Gastrocnemius medialis (tissue), 4 donors: ENCODE data around the gene TARP. TPM values are rescaled to one million over a fixed set of nuclear protein-coding genes. Genes with fewer than 3 reads are reported as not detected.

Experiments
- ATAC-seq, 2 donors: fragments of 150-250 bp; one replicate each; pipeline ENCODE4 v1.9.1; 2016
- DNase-seq, 2 donors: peaks; one replicate each; pipeline ENCODE4 v3.0.0-alpha.2; 2019
- H3K27ac ChIP-seq, 4 donors: fragments of 200-600 bp; sonication (generic); 1 replicate in 1 of 4; 2 replicates in 3 of 4; pipeline ENCODE4 v1.5.1; 2016 to 2018; ENCODE audit warnings: mild to moderate bottlenecking in 2 of 4, moderate library complexity in 1 of 4
- H3K27me3 ChIP-seq, 3 donors: fragments of 200-600 bp; sonication (generic) in 2 of 3; 1 replicate in 1 of 3; 2 replicates in 2 of 3; pipeline versions ENCODE4 v1.5.1 to v1.6.0; 2016 to 2019; ENCODE audit warnings: mild to moderate bottlenecking in 1 of 3, moderate library complexity in 1 of 3
- H3K36me3 ChIP-seq, 2 donors: fragments of 200-600 bp; sonication (generic) in 1 of 2; one replicate each; pipeline ENCODE4 v1.5.1; 2017 to 2018
- H3K4me1 ChIP-seq, 2 donors: fragments of 200-600 bp; sonication (generic) in 1 of 2; one replicate each; pipeline ENCODE4 v1.5.1; 2016 to 2017; ENCODE audit warnings: mild to moderate bottlenecking in 2 of 2
- H3K4me3 ChIP-seq, 4 donors: fragments of 200-600 bp; sonication (generic) in 3 of 4; 1 replicate in 1 of 4; 2 replicates in 3 of 4; pipeline ENCODE4 v1.5.1; 2016 to 2019; ENCODE audit warnings: mild to moderate bottlenecking in 2 of 4
- H3K9me3 ChIP-seq, 3 donors: fragments of 200-600 bp; sonication (generic) in 2 of 3; 1 replicate in 1 of 3; 2 replicates in 2 of 3; pipeline ENCODE4 v1.5.1; 2016 to 2019
- CTCF ChIP-seq, 5 experiments: fragments of 450-650 bp in 3 of 5; fragments of 200-600 bp in 2 of 5; sonication (generic) in 2 of 5; IDR thresholded peaks in 4 of 5; conservative IDR thresholded peaks in 1 of 5; 1 replicate in 4 of 5; 2 replicates in 1 of 5; pipeline ENCODE4 v1.5.1; 2016 to 2019; ENCODE audit warnings: antibody characterized with exemption in 5 of 5, mild to moderate bottlenecking in 3 of 5, moderate library complexity in 3 of 5
- POLR2A ChIP-seq, 2 donors: fragments of 450-650 bp; IDR thresholded peaks; one replicate each; pipeline ENCODE4 v1.6.1; 2017; ENCODE audit warnings: antibody characterized with exemption in 2 of 2, mild to moderate bottlenecking in 2 of 2, moderate library complexity in 2 of 2
- in situ Hi-C, 4 donors: fragments of 200-750 bp; cut with MboI; loops; one replicate each; pipeline versions ENCODE4 v1.15.0 to v1.8.0; 2017; ENCODE audit warnings: low sequenced_read_pairs in 4 of 4
- intact Hi-C: fragments of 100-400 bp; cut with DNase I; formaldehyde crosslinking; loops from one replicate; pipeline ENCODE4 v1.15.1; 2023; ENCODE audit warnings: low total_unique reads
- total RNA-seq, 4 donors: library from RNA; depleted of rRNA; stranded (reverse); fragments of >200 nt; gene quantifications; one replicate each; pipeline versions ENCODE4 v1.1.0 to v1.2.3, GENCODE V29; 2016

Gene TARP

GRCh38 chr7:38215735-38216670, 57.4 kb downstream of the TARP start:
- Histone ChIP-seq H3K27ac (peak overlapping the region; percentile 33 to 66 (median 42)), H3K36me3 (peaks cover 0 to 23% of the 10 kb centered on the region in 2 donors), H3K4me1 (peaks cover 14 to 22% of the 10 kb centered on the region in 2 donors), H3K9me3 (no peaks in the 10 kb centered on the region), H3K4me3 (no peak overlapping the region), H3K27me3 (no peaks in the 10 kb centered on the region)
- in situ Hi-C loops (loop anchor here in 1 of 4 donors (25.0 kb wide), 1 partner anchor 304 kb away; the partner anchor contains the start of genes EPDR1 and SFRP4), intact Hi-C loops (loop anchor here (2.0 kb wide), 1 partner anchor 37 kb away; the partner anchor contains the start of gene STARD3NL)
- TF ChIP-seq POLR2A (IDR thresholded peaks at IDR 0.05) = no peak
- peak; percentile 69 to 89 (median 84) for TF ChIP-seq CTCF (IDR thresholded peaks at IDR 0.05 in 4 of 5, conservative IDR thresholded peaks at IDR 0.05 in 1 of 5)
- ATAC-seq (peak; percentile 88 to 94), DNase-seq (peak; percentile 66 to 75)

- intact Hi-C loops (loop anchor here (2.0 kb wide), 1 partner anchor 36 kb away; the partner anchor contains the start of gene STARD3NL), in situ Hi-C loops (loop anchor here in 1 of 4 donors (25.0 kb wide), 1 partner anchor 303 kb away; the partner anchor contains the start of genes EPDR1 and SFRP4)
- H3K27me3 ChIP-seq = no peaks in the 10 kb centered on the region
- no peak overlapping the region for H3K4me3 ChIP-seq
- H3K4me1 ChIP-seq = peaks cover 14 to 22% of the 10 kb centered on the region in 2 donors
- no peak for ATAC-seq
- H3K36me3 ChIP-seq = peaks cover 0 to 15% of the 10 kb centered on the region in 2 donors
- DNase-seq = no peak
- peak overlapping the region in 1 of 4 donors; percentile 10 for H3K27ac ChIP-seq
- TF ChIP-seq POLR2A (IDR thresholded peaks at IDR 0.05) (no peak), CTCF (IDR thresholded peaks at IDR 0.05 in 4 of 5, conservative IDR thresholded peaks at IDR 0.05 in 1 of 5) (no peak)
- H3K9me3 ChIP-seq = no peaks in the 10 kb centered on the region
Observed at GRCh38 chr7:38215115-38215514, 58.3 kb downstream of the TARP start.

- no peak for ATAC-seq
- in situ Hi-C loops = loop anchor here in 1 of 4 donors (25.0 kb wide), 1 partner anchor 300 kb away; the partner anchor contains the start of genes EPDR1 and SFRP4
- no peak for DNase-seq
Observed at GRCh38 chr7:38211940-38212339, 61.5 kb downstream of the TARP start.

GRCh38 chr7:38211486-38211885, 62.0 kb downstream of the TARP start:
- in situ Hi-C loops = loop anchor here in 1 of 4 donors (25.0 kb wide), 1 partner anchor 299 kb away; the partner anchor contains the start of genes EPDR1 and SFRP4
- intact Hi-C loops = loop anchor here (5.0 kb wide), 1 partner anchor 106 kb away; no protein-coding TSS in a partner anchor
- H3K4me3 ChIP-seq = no peak overlapping the region
- ATAC-seq (no peak), DNase-seq (no peak)
- H3K4me1 ChIP-seq = peaks cover 10 to 19% of the 10 kb centered on the region in 2 donors
- TF ChIP-seq POLR2A (IDR thresholded peaks at IDR 0.05) = no peak
- TF ChIP-seq CTCF (IDR thresholded peaks at IDR 0.05 in 4 of 5, conservative IDR thresholded peaks at IDR 0.05 in 1 of 5) = no peak
- H3K27ac ChIP-seq = no peak overlapping the region
- H3K27me3 ChIP-seq = no peaks in the 10 kb centered on the region
- no peaks in the 10 kb centered on the region for H3K9me3 ChIP-seq
- no peaks in the 10 kb centered on the region for H3K36me3 ChIP-seq

More at GRCh38 chr7:38211940-38212339, 61.5 kb downstream of the TARP start:
- Histone ChIP-seq H3K36me3 (no peaks in the 10 kb centered on the region), H3K4me3 (no peak overlapping the region), H3K4me1 (peaks cover 14 to 22% of the 10 kb centered on the region in 2 donors), H3K27me3 (no peaks in the 10 kb centered on the region), H3K27ac (no peak overlapping the region), H3K9me3 (no peaks in the 10 kb centered on the region)
- intact Hi-C loops = loop anchor here (5.0 kb wide), 1 partner anchor 105 kb away; no protein-coding TSS in a partner anchor
- no peak for TF ChIP-seq POLR2A (IDR thresholded peaks at IDR 0.05)
- TF ChIP-seq CTCF (IDR thresholded peaks at IDR 0.05 in 4 of 5, conservative IDR thresholded peaks at IDR 0.05 in 1 of 5) = no peak

Other genes with a start within 250 kb of the TARP start
- gene STARD3NL, start 95.4 kb downstream of the TARP start, total RNA-seq = 10 to 100 TPM; 18.1 to 22.0 (median 19.7) TPM